ENCODE measurements around the gene RPS6KA4. TPM values are rescaled to one million over a fixed set of nuclear protein-coding genes. Genes with fewer than 3 reads are reported as not detected.
"Not testable (repeated sequence)": the region's sequence is repeated elsewhere in the genome, so short reads cannot be mapped to it uniquely, and the experiment has no call there.

The RPS6KA4 gene
- total RNA-seq, 2 donors from 2014 or later = 18.9 to 23.7 TPM

- H3K27me3 ChIP-seq (replicated peaks; ENCODE audit: insufficient read depth) = no peaks in the 10 kb centered on the region
- intact Hi-C loops (cut with DNase I) = no loop called here
- H3K36me3 ChIP-seq = no peaks in the 10 kb centered on the region
- no peak overlapping the region for H3K4me3 ChIP-seq
- no peaks in the 10 kb centered on the region for H3K4me1 ChIP-seq (replicated peaks)
- TF ChIP-seq POLR2A (IDR thresholded peaks at IDR 0.05) = no peak
- no peak for TF ChIP-seq POLR2AphosphoS5 (IDR thresholded peaks at IDR 0.05)
- no peak for TF ChIP-seq CTCF (IDR thresholded peaks at IDR 0.05)
- no peaks in the 10 kb centered on the region for H3K9me3 ChIP-seq
- no peak for DNase-seq (ENCODE audit: low spot score)
- no peak overlapping the region for H3K27ac ChIP-seq
- 81% methylated on average over 7 of the region's 7 CpGs for WGBS
Observed at GRCh38 chr11:64322925-64323260, 36.1 kb upstream of the RPS6KA4 start.

GRCh38 chr11:64323373-64323772, 35.6 kb upstream of the RPS6KA4 start:
- 49% methylated on average over 5 of the region's 5 CpGs for WGBS
- Histone ChIP-seq H3K27me3 (replicated peaks; ENCODE audit: insufficient read depth) (no peaks in the 10 kb centered on the region), H3K9me3 (no peaks in the 10 kb centered on the region), H3K36me3 (no peaks in the 10 kb centered on the region), H3K4me3 (no peak overlapping the region), H3K27ac (peak overlapping the region in 1 of 2 donors; percentile 49), H3K4me1 (replicated peaks) (no peaks in the 10 kb centered on the region)
- DNase-seq (ENCODE audit: low spot score) = no peak
- intact Hi-C loops (cut with DNase I) = no loop called here
- TF ChIP-seq POLR2A (IDR thresholded peaks at IDR 0.05) (no peak), POLR2AphosphoS5 (IDR thresholded peaks at IDR 0.05) (no peak), CTCF (IDR thresholded peaks at IDR 0.05) (no peak)

GRCh38 chr11:64323984-64324383, 35.0 kb upstream of the RPS6KA4 start:
- peak overlapping the region; percentile 43 to 49 for H3K27ac ChIP-seq
- H3K4me1 ChIP-seq (replicated peaks); H3K9me3 ChIP-seq; H3K27me3 ChIP-seq (replicated peaks; ENCODE audit: insufficient read depth); H3K36me3 ChIP-seq; intact Hi-C loops (cut with DNase I); H3K4me3 ChIP-seq; DNase-seq (ENCODE audit: low spot score): not testable (repeated sequence)
- 97% methylated on average over 4 of the region's 4 CpGs for WGBS

GRCh38 chr11:64324692-64325469, 34.1 kb upstream of the RPS6KA4 start:
- H3K36me3 ChIP-seq = no peaks in the 10 kb centered on the region
- no peaks in the 10 kb centered on the region for H3K9me3 ChIP-seq
- intact Hi-C loops (cut with DNase I) = no loop called here
- TF ChIP-seq POLR2AphosphoS5 (IDR thresholded peaks at IDR 0.05) (peak; percentile 48), CTCF (IDR thresholded peaks at IDR 0.05) (no peak)
- H3K27ac ChIP-seq = peak overlapping the region; percentile 43 to 49
- no peaks in the 10 kb centered on the region for H3K27me3 ChIP-seq (replicated peaks; ENCODE audit: insufficient read depth)
- peaks cover 2% of the 10 kb centered on the region for H3K4me1 ChIP-seq (replicated peaks)
- peak; percentile 65 for DNase-seq (ENCODE audit: low spot score)
- no peak overlapping the region for H3K4me3 ChIP-seq
- 60% methylated on average over 11 of the region's 11 CpGs for WGBS

- intact Hi-C loops (cut with DNase I) = no loop called here
- no peak for DNase-seq (ENCODE audit: low spot score)
- no peaks in the 10 kb centered on the region for H3K9me3 ChIP-seq
- no peak overlapping the region for H3K4me3 ChIP-seq
- no peaks in the 10 kb centered on the region for H3K27me3 ChIP-seq (replicated peaks; ENCODE audit: insufficient read depth)
- H3K4me1 ChIP-seq (replicated peaks) = peaks cover 2% of the 10 kb centered on the region
- no peak overlapping the region for H3K27ac ChIP-seq
- 95% methylated on average over 2 of the region's 2 CpGs for WGBS
- TF ChIP-seq POLR2A (IDR thresholded peaks at IDR 0.05) = no peak
- no peak for TF ChIP-seq CTCF (IDR thresholded peaks at IDR 0.05)
- TF ChIP-seq POLR2AphosphoS5 (IDR thresholded peaks at IDR 0.05) = no peak
- H3K36me3 ChIP-seq = no peaks in the 10 kb centered on the region
Observed at GRCh38 chr11:64327375-64327774, 31.6 kb upstream of the RPS6KA4 start.
